HG03045 (cell line): ENCODE results near the gene PGAP6.
"Not testable (repeated sequence)": the region's sequence is repeated elsewhere in the genome, so short reads cannot be mapped to it uniquely, and the experiment has no call there.

Experiments
- ATAC-seq: cut with Tn5 transposase; IDR thresholded peaks from one replicate; pipeline ENCODE4 v1.9.1; 2021; ENCODE audit warnings: mild to moderate bottlenecking, moderate library complexity; ENCODE audit not compliant: unreplicated experiment

PGAP6 gene

DNA sequence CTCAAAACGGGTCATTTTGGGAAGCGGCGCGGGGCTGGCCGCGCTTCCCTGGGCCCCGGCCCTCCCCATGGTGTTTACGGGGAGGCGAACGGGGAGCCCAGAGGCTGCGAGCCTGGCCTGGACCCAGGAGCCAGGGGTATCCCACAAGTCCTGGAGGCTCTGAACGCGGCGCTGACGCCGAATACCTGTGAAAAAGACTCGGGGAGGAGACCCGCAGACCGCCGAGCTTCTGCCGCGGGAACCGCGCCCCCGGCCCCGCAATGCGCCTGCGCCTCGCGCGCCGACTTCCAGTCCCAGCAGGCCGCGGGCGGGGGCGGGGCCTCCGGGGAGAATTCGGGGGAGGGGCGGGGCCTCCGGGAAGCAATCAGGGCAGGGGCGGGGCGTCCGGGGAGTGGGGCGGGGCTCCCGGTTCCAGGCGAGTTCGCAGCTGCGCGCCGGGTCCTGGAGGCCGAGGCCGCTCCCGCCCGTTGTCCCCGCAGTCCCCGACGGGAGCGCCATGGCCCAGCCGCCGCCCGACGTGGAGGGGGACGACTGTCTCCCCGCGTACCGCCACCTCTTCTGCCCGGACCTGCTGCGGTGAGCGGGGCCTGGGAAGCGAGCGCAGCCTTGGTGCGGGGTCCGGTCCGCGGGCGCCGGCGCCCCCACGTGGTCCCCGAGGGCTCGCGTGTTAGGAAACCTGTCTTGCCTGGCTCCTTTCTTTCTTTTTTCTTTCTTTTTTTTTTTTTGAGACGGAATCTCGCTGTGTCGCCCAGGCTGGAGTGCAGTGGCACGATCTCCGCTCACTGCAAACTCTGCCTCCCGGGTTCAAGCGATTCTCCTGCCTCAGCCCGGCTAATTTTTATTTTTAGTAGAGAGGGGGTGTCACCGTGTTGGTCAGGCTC, 19.9 kb upstream of the PGAP6 start, which contains the start of gene DECR2:
TSS of gene DECR2 (plus strand) at position 418 of the 881 bp plus-strand sequence. CDS start at position 497, 79 bp downstream.
- ATAC-seq = peak; percentile 64

DNA sequence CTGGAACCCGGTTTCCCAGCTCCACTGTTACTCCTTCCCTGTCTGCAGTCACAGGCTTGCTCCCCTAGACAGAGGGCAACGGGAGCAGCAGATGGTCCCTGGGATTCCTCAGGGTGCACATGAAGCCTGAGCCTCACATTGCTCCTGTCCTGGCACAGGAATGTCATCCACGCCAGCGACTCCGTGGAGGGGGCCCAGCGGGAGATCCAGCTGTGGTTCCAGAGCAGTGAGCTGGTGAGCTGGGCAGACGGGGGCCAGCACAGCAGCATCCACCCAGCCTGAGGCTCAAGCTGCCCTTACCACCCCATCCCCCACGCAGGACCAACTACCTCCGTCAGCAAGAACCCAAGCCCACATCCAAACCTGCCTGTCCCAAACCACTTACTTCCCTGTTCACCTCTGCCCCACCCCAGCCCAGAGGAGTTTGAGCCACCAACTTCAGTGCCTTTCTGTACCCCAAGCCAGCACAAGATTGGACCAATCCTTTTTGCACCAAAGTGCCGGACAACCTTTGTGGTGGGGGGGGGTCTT, 18.3 kb upstream of the PGAP6 start:
- no peak for ATAC-seq

DNA sequence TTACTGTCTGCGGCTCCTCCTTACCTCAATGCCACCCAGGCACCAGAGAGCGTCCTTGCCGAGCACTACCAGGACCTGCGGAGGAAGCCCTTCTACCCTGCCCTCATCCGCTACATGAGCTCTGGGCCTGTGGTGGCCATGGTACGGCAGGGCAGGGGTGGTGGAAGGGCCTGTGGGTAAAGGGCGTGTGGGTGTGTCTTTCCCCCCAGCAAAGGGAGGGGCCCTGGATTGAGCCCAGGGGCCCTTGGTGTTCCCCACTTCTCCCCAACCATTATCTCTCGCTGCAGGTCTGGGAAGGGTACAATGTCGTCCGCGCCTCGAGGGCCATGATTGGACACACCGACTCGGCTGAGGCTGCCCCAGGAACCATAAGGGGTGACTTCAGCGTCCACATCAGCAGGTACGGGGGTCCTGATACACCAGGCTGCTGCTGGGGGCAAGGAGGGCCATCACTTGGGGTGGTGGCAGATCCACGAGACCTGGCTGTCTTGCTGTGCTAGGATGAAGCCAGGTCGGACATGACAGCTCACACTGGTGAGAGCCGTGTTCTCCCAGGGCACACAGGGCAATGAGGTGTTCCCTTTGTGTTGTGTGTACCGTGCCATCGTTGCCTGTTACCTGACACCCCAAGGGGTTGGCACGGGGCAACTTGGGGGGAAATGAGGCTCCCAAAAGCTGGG, 17.7 kb upstream of the PGAP6 start:
- no peak for ATAC-seq

DNA sequence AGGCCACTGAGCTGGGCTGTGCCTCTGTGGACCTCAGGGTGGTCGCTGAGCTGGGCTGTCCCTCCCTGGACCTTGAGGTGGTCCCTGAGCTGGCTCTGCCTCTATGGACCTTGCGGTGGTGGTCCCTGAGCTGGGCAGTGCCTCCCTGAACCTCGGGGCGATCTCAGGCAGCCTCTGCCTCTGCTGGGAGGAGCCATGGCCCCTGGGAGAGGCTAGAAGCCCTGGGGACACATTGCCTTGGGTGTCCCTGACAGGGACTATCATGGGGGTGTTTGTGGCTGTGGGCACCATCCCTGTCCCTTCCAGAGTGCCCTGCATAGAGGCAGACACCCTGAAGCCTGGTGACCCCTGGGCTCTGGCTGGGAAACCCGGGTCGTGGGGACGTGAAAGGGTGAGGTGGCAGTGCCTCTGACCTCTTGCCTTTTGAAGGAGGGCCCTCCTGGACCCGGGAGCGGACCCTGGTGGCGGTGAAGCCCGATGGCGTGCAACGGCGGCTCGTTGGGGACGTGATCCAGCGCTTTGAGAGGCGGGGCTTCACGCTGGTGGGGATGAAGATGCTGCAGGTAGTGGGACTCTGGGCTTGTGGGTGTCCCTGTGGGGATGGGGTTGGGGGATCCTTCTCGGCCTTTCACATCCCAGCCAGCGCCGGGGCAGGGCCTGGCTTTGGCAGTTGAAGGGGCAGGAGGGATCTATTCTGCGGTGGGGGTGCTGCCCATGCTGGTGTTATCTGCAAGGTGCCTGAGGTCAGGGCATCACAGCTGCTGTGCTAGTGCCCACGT, 17.0 kb upstream of the PGAP6 start:
- no peak for ATAC-seq

- no peak for ATAC-seq
These were observed 16.1 kb upstream of the PGAP6 start for GRCh38 chr16:397736-398332.

DNA sequence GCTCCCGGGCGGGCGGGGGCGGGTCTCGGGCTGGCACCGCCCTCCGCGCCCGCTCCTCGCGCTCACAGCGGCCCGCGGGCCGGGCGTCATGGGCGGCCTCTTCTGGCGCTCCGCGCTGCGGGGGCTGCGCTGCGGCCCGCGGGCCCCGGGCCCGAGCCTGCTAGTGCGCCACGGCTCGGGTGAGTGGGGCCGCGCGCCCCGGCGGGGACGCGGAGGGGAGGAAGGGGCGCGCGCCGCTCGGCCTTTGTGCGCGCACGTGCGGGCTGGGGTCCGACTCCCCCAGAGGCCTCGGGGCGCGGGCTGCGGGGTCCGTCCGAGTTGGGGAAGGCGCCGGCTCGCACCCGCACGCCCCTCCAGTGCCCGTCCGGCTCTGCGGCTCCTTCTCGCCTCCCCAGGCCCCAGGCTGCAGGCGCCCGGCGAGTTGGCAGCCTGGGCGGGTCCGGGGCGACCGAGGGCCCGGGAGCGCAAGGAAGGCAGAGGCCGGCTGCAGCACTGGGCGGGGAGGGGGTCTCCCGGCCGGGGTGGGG, 15.4 kb upstream of the PGAP6 start, which contains the start of gene NME4:
TSS of gene NME4 (plus strand) at position 65 of the 527 bp plus-strand sequence. CDS start at position 89, 24 bp downstream.
- no peak for ATAC-seq

DNA sequence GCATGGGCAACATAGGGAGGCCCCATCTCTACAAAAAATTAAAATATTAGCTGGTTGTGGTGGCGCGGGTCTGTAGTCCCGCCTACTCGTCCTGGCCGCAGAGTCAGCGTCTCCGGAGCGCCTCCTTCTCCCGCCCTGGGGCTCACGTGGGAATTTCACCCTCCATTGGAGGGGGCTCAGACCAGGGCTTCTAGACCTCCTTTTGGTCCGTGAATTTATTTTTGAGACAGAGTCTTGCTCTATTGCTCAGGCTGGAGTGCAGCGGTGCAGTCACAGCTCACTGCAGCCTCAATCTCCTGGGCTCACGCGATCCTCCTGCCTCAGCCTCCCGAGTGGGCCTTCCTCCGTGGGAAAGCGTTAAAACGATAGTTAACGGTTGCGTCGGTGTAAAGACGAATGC, 14.8 kb upstream of the PGAP6 start:
- ATAC-seq = no peak

DNA sequence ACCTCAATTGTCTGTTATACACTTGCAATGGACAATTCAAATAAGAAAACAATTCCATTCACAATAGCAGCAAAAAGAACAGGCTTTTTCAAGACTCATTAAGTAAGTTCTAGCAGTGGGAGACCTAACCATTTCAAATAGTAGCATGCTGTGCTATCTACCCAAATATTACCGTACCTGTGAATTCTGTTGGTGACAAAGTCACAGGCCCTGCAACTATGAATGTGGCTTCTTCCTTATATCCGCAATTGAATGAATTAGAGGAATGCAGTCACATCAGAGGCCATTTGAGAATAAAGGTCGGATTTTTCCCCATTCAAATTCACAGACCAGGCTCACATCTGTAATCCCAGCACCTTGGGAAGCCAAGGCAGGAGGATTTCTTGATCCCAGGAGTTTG, 14.4 kb upstream of the PGAP6 start:
- no peak for ATAC-seq

DNA sequence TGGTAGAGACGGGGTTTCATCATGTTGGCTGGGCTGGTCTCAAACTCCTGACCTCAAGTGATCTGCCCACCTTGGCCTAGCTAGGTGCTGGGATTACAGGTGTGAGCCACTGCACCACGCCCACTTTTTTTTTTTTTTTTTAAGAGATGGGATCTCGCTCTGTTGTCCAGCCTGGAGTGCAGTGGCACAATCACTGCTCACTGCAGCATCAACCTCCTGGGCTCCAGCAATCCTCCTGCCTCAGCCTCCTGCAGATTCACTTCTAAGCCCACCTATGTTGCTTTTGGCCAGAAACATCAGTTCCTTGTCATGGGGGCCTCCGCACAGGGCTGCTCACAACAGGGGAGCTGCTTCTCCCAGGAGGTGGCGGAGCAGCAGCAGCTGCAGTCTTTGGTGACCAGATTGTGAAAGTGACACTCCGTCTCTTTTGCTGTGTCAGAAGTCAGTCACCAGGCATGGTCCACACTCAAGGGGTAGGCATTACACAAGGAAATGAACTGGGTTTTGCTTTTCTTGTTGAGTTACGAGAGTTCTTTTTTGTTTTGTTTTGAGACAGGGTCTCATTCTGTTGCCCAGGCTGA, 10.8 kb upstream of the PGAP6 start:
- no peak for ATAC-seq

- ATAC-seq = no peak
These were observed 10.1 kb upstream of the PGAP6 start for GRCh38 chr16:391885-392335.

DNA sequence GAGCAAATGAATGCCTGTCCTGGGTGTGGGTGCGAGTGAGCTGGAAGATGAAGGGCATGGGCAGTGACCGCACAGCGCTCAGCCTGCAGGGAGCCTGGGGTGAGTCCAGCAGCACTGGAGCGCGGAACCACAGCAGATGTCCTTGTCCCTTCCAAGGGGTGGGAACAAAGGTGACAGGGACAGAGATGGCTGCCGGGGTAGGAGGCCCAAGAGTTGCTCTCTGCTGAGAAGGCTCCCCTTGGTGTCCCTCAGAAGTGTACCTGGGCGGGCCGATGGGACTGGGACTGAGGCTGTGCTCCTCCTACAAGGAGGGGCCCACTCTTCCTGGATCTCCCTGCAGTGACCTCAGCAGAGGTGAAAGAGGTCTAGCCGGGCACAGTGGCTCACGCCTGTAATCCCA, 7.6 kb upstream of the PGAP6 start:
- no peak for ATAC-seq

GRCh38 chr16:387761-388666, 6.2 kb upstream of the PGAP6 start:
- ATAC-seq = not testable (repeated sequence)

DNA sequence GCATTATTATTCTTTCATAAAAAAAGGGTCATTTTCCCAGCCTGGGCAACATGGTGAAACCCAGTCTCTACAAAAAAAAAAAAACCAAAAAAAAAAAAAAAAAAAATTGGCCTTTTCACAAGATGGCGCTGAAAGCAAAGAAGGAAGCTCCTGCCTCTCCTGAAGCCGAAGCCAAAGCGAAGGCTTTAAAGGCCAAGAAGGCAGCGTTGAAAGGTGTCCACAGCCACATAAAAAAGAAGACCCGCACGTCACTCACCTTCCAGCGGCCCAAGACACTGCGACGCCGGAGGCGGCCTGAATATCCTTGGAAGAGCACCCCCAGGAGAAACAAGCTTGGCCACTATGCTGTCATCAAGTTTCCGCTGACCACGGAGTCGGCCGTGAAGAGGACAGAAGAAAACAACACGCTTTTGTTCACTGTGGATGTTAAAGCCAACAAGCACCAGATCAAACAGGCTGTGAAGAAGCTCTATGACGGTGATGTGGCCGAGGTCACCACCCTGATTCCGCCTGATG, 4.9 kb upstream of the PGAP6 start:
- no peak for ATAC-seq

- ATAC-seq = no peak
These were observed 1.7 kb upstream of the PGAP6 start for GRCh38 chr16:383326-384051.

- peak; percentile 12 for ATAC-seq
These were observed 578 bp downstream of the PGAP6 start for GRCh38 chr16:381012-381788.

DNA sequence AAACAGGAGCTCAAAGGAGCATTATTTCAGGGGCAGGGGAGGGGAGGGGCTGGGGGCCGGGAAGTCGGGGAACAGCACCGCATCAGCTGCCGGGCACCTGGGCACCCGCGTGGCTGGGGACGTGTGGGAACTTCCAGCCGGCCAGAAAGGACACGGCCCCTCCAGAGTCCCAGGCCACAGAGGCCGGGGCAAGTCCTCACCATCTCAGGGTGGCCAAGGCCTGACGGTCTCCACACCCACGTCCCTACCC, 1.1 kb downstream of the PGAP6 start:
- ATAC-seq = no peak

- no peak for ATAC-seq
These were observed 1.6 kb downstream of the PGAP6 start for GRCh38 chr16:379961-380761.
